Ovary (tissue), 3 donors: ENCODE results near the gene MFSD2A.

Experiments
- EP300 ChIP-seq: sonication (generic); formaldehyde crosslinking; IDR thresholded peaks from one replicate; pipeline ENCODE4 v1.6.1; 2017; ENCODE audit warnings: antibody characterized with exemption
- TF ChIP-seq, protein P1 (sequence below), 3 donors: fragments of 450-650 bp in 2 of 3; fragments of 200-600 bp in 1 of 3; IDR thresholded peaks; one replicate each; pipeline versions ENCODE4 v1.5.1 to v1.8.0; 2016 to 2022; ENCODE audit warnings: antibody characterized with exemption in 3 of 3, mild to moderate bottlenecking in 1 of 3
- donor health status: DM: no; HTN: no; CAD: no.

DNA sequence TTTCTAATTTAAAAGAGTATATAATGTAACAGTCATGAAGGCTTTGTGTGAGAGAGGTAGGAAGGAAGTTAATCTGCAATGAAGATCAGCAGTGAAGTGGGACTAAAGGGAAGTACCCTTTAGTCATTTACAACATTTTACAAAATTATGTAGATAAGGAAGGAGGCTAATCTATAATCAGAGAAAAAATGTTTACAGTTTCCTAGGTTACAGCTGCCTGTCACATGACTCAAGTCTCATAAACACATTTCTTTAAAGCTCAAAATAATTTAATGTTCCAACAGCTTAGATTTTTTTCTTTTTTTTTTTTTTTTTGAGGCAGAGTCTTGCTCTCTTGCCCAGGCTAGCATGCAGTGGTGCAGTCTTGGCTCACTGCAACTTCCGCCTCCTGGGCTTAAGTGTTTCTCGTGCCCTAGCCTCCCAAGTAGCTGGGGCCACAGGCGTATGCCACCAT lies 59.3 kb downstream of the MFSD2A start:
- TF ChIP-seq, protein P1, sequence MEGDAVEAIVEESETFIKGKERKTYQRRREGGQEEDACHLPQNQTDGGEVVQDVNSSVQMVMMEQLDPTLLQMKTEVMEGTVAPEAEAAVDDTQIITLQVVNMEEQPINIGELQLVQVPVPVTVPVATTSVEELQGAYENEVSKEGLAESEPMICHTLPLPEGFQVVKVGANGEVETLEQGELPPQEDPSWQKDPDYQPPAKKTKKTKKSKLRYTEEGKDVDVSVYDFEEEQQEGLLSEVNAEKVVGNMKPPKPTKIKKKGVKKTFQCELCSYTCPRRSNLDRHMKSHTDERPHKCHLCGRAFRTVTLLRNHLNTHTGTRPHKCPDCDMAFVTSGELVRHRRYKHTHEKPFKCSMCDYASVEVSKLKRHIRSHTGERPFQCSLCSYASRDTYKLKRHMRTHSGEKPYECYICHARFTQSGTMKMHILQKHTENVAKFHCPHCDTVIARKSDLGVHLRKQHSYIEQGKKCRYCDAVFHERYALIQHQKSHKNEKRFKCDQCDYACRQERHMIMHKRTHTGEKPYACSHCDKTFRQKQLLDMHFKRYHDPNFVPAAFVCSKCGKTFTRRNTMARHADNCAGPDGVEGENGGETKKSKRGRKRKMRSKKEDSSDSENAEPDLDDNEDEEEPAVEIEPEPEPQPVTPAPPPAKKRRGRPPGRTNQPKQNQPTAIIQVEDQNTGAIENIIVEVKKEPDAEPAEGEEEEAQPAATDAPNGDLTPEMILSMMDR (IDR thresholded peaks at IDR 0.05), result no peak
- TF ChIP-seq EP300, result no peak
